ENCODE data around the gene DOCK2.

The DOCK2 gene

GRCh38 chr5:170120576-170120975 is 483.5 kb downstream of the DOCK2 start:
- Histone ChIP-seq H3K27ac (no peak overlapping the region), H3K27me3 (no peaks in the 10 kb centered on the region), H3K4me3 (ENCODE audit: low read depth in 1 of 2, low read length in 1 of 2) (no peak overlapping the region), H3K36me3 (no peaks in the 10 kb centered on the region), H3K9me3 (peaks cover under 1% of the 10 kb centered on the region), H3K4me1 (ENCODE audit: control insufficient read depth in 1 of 2, insufficient read depth in 1 of 2, low read depth in 1 of 2, low read length in 1 of 2) (no peaks in the 10 kb centered on the region)
- TF ChIP-seq CTCF (IDR thresholded peaks at IDR 0.05): no peak

GRCh38 chr5:170121321-170121720 is 484.2 kb downstream of the DOCK2 start:
- Histone ChIP-seq H3K4me1 (ENCODE audit: control insufficient read depth in 1 of 2, insufficient read depth in 1 of 2, low read depth in 1 of 2, low read length in 1 of 2) (no peaks in the 10 kb centered on the region), H3K27me3 (no peaks in the 10 kb centered on the region), H3K36me3 (no peaks in the 10 kb centered on the region), H3K27ac (no peak overlapping the region), H3K4me3 (ENCODE audit: low read depth in 1 of 2, low read length in 1 of 2) (no peak overlapping the region), H3K9me3 (peaks cover 6% of the 10 kb centered on the region)
- no peak for TF ChIP-seq CTCF (IDR thresholded peaks at IDR 0.05)

GRCh38 chr5:170126061-170126460 is 489.0 kb downstream of the DOCK2 start:
- H3K4me1 ChIP-seq (ENCODE audit: control insufficient read depth in 1 of 2, insufficient read depth in 1 of 2, low read depth in 1 of 2, low read length in 1 of 2): no peaks in the 10 kb centered on the region
- no peak for TF ChIP-seq CTCF (IDR thresholded peaks at IDR 0.05)
- no peak overlapping the region for H3K27ac ChIP-seq
- H3K4me3 ChIP-seq (ENCODE audit: low read depth in 1 of 2, low read length in 1 of 2): no peak overlapping the region
- H3K27me3 ChIP-seq: no peaks in the 10 kb centered on the region
- no peaks in the 10 kb centered on the region for H3K36me3 ChIP-seq
- H3K9me3 ChIP-seq: peaks cover 6% of the 10 kb centered on the region

GRCh38 chr5:170126626-170127025 is 489.6 kb downstream of the DOCK2 start:
- no peak for TF ChIP-seq CTCF (IDR thresholded peaks at IDR 0.05)
- Histone ChIP-seq H3K4me3 (ENCODE audit: low read depth in 1 of 2, low read length in 1 of 2) (no peak overlapping the region), H3K4me1 (ENCODE audit: control insufficient read depth in 1 of 2, insufficient read depth in 1 of 2, low read depth in 1 of 2, low read length in 1 of 2) (no peaks in the 10 kb centered on the region), H3K27ac (no peak overlapping the region), H3K27me3 (no peaks in the 10 kb centered on the region), H3K36me3 (no peaks in the 10 kb centered on the region), H3K9me3 (peaks cover 6% of the 10 kb centered on the region)

GRCh38 chr5:170131235-170131634 is 494.2 kb downstream of the DOCK2 start:
- peaks cover 0 to 6% of the 10 kb centered on the region in 2 experiments for H3K4me1 ChIP-seq (ENCODE audit: control insufficient read depth in 1 of 2, insufficient read depth in 1 of 2, low read depth in 1 of 2, low read length in 1 of 2)

More at GRCh38 chr5:170131235-170131634, 494.2 kb downstream of the DOCK2 start:
- Histone ChIP-seq H3K27ac (no peak overlapping the region), H3K27me3 (no peaks in the 10 kb centered on the region), H3K36me3 (no peaks in the 10 kb centered on the region), H3K9me3 (no peaks in the 10 kb centered on the region), H3K4me3 (ENCODE audit: low read depth in 1 of 2, low read length in 1 of 2) (no peak overlapping the region)
- no peak for TF ChIP-seq CTCF (IDR thresholded peaks at IDR 0.05)
